Measurements from ENCODE around the gene ZNF333.

- TF ChIP-seq EZH2 (IDR thresholded peaks at IDR 0.05; ENCODE audit: borderline replicate concordance, low read depth, low read length, poor library complexity, severe bottlenecking) (no peak), CTCF (conservative IDR thresholded peaks at IDR 0.05; ENCODE audit: low read depth, low read length) (no peak)
These were observed 79.4 kb downstream of the ZNF333 start for GRCh38 chr19:14769201-14769600.
